Fibroblast of upper back skin (primary cell): ENCODE measurements around the gene PLPP1.

Experiments used
- DNase-seq: peaks from one replicate; pipeline ENCODE4 v3.0.0-alpha.2; 2013

Gene PLPP1

GRCh38 chr5:55393501-55394175, 141.1 kb downstream of the PLPP1 start:
- DNase-seq, result no peak

GRCh38 chr5:55392669-55393068, 142.1 kb downstream of the PLPP1 start:
- no peak for DNase-seq

GRCh38 chr5:55391707-55392106, 143.1 kb downstream of the PLPP1 start:
- no peak for DNase-seq

- no peak for DNase-seq
Observed at GRCh38 chr5:55387865-55388264, 146.9 kb downstream of the PLPP1 start.

GRCh38 chr5:55386356-55386755, 148.4 kb downstream of the PLPP1 start:
- no peak for DNase-seq

- DNase-seq, result no peak
Observed at GRCh38 chr5:55385846-55386245, 148.9 kb downstream of the PLPP1 start.

- DNase-seq, result no peak
Observed at GRCh38 chr5:55385227-55385626, 149.5 kb downstream of the PLPP1 start.

- no peak for DNase-seq
Observed at GRCh38 chr5:55384072-55384471, 150.7 kb downstream of the PLPP1 start.

GRCh38 chr5:55383254-55383653, 151.5 kb downstream of the PLPP1 start:
- DNase-seq, result no peak

GRCh38 chr5:55377810-55378209, 157.0 kb downstream of the PLPP1 start:
- DNase-seq, result no peak
